Natural killer cell (primary cell): ENCODE data around the gene FBXO5. TPM values are rescaled to one million over a fixed set of nuclear protein-coding genes. Genes with fewer than 3 reads are reported as not detected.
A peak's percentile ranks its signal among the peaks of the same experiment; 100 is the strongest.

Source experiments
- ATAC-seq, 3 donors: fragments of 150-1000 bp in 2 of 3; fragments of 200-7000 bp in 1 of 3; cut with Tn5 transposase; 1 replicate in 1 of 3; 2 replicates in 2 of 3; pipeline ENCODE4 v1.10.0; 2021; ENCODE audit warnings: mild to moderate bottlenecking in 2 of 3, moderate library complexity in 2 of 3
- DNase-seq, 2 donors: peaks; one replicate each; pipeline versions ENCODE4 v3.0.0 to v3.0.0-alpha.2; 2013 to 2021; ENCODE audit warnings: mixed read lengths in 1 of 2
- H3K27ac ChIP-seq: one replicate; pipeline ENCODE4 v1.5.1; 2013; ENCODE audit warnings: mild to moderate bottlenecking, low read length
- H3K27me3 ChIP-seq: one replicate; pipeline ENCODE4 v1.6.1; 2013; ENCODE audit warnings: low read length; ENCODE audit not compliant: control insufficient read depth, insufficient read depth
- H3K36me3 ChIP-seq: one replicate; pipeline ENCODE4 v1.6.1; 2013; ENCODE audit warnings: low read length; ENCODE audit not compliant: control insufficient read depth, insufficient read depth
- H3K4me1 ChIP-seq: one replicate; pipeline ENCODE4 v1.6.1; 2013; ENCODE audit warnings: low read length; ENCODE audit not compliant: control insufficient read depth, insufficient read depth
- H3K4me3 ChIP-seq: one replicate; pipeline ENCODE4 v1.5.1; 2013; ENCODE audit warnings: low read length
- H3K9me3 ChIP-seq: one replicate; pipeline ENCODE4 v1.6.1; 2013; ENCODE audit warnings: low read length; ENCODE audit not compliant: control insufficient read depth, insufficient read depth
- H3K27ac Mint-ChIP-seq, 2 donors: one replicate each; pipeline ENCODE4 v1.8.0; 2022; ENCODE audit warnings: mild to moderate bottlenecking in 2 of 2, mixed read lengths in 2 of 2, moderate library complexity in 1 of 2
- H3K27me3 Mint-ChIP-seq, 2 donors: one replicate each; pipeline ENCODE4 v1.8.0; 2022; ENCODE audit warnings: low read depth in 2 of 2, mixed read lengths in 2 of 2
- H3K36me3 Mint-ChIP-seq: one replicate; pipeline ENCODE4 v1.8.0; 2022; ENCODE audit warnings: mixed read lengths
- H3K4me1 Mint-ChIP-seq, 2 donors: one replicate each; pipeline ENCODE4 v1.8.0; 2022; ENCODE audit warnings: mixed read lengths in 2 of 2
- H3K4me3 Mint-ChIP-seq: one replicate; pipeline ENCODE4 v1.8.0; 2022; ENCODE audit warnings: mild to moderate bottlenecking, moderate library complexity, mixed read lengths
- H3K9me3 Mint-ChIP-seq, 2 donors: one replicate each; pipeline ENCODE4 v1.8.0; 2022; ENCODE audit warnings: mixed read lengths in 2 of 2
- WGBS: methylation state at CpG from one replicate; pipeline ENCODE4 v1.1.7; 2013; ENCODE audit warnings: missing lambda C conversion rate; ENCODE audit not compliant: insufficient coverage; 5-methylcytosine and 5-hydroxymethylcytosine counted together
- intact Hi-C: fragments of 100-400 bp; cut with micrococcal nuclease; formaldehyde crosslinking; loops from one replicate; pipeline ENCODE4 v1.14.2; 2022
- total RNA-seq, 4 donors: library from RNA; stranded (reverse); fragments of 120-200 nt in 1 of 4; gene quantifications; one replicate each; pipeline versions ENCODE4 v1.2.3 to v1.2.4, GENCODE V29; 2013 to 2022
- TF ChIP-seq, protein P1 (sequence below): fragments of 200-600 bp; IDR thresholded peaks from one replicate; pipeline ENCODE4 v1.8.0; 2022; ENCODE audit warnings: antibody characterized with exemption

Gene FBXO5
- total RNA-seq, 3 donors from 2014 or later (not counting 1 experiment from before 2014, with no cell fraction given), result 5.9 to 11.2 (median 9.6) TPM

DNA sequence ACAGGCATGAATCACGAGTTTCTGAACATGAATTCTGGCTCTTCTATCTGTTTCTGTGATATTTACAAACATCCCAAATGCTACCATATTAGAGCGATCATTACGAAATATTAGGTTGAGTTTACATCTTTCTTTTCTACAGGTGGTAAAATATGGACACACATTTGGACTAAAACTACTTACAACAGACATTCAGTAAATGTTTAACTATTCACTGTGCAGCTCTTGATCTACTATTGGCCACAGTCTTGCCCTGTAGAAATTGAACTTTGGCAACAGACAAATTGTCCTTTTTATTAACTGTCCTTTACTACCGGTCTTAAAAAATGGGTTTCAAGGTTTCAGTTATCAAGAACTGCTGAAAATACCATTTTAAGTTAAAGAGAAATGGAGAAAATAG lies 46.1 kb upstream of the FBXO5 start:
- ATAC-seq (no peak), DNase-seq (no peak)
- Mint-ChIP-seq H3K4me1 (peaks cover 0 to 6% of the 10 kb centered on the region in 2 donors), H3K27me3 (peaks cover 0 to 13% of the 10 kb centered on the region in 2 donors), H3K9me3 (no peaks in the 10 kb centered on the region), H3K27ac (no peak overlapping the region), H3K4me3 (no peak overlapping the region), H3K36me3 (no peaks in the 10 kb centered on the region)
- intact Hi-C loops, result no loop called here
- Histone ChIP-seq H3K9me3 (no peaks in the 10 kb centered on the region), H3K4me3 (no peak overlapping the region), H3K4me1 (no peaks in the 10 kb centered on the region), H3K27me3 (no peaks in the 10 kb centered on the region), H3K36me3 (no peaks in the 10 kb centered on the region), H3K27ac (no peak overlapping the region)
- 92% methylated on average over 4 of the region's 4 CpGs for WGBS
- TF ChIP-seq, protein P1, sequence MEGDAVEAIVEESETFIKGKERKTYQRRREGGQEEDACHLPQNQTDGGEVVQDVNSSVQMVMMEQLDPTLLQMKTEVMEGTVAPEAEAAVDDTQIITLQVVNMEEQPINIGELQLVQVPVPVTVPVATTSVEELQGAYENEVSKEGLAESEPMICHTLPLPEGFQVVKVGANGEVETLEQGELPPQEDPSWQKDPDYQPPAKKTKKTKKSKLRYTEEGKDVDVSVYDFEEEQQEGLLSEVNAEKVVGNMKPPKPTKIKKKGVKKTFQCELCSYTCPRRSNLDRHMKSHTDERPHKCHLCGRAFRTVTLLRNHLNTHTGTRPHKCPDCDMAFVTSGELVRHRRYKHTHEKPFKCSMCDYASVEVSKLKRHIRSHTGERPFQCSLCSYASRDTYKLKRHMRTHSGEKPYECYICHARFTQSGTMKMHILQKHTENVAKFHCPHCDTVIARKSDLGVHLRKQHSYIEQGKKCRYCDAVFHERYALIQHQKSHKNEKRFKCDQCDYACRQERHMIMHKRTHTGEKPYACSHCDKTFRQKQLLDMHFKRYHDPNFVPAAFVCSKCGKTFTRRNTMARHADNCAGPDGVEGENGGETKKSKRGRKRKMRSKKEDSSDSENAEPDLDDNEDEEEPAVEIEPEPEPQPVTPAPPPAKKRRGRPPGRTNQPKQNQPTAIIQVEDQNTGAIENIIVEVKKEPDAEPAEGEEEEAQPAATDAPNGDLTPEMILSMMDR, result peak; percentile 8

DNA sequence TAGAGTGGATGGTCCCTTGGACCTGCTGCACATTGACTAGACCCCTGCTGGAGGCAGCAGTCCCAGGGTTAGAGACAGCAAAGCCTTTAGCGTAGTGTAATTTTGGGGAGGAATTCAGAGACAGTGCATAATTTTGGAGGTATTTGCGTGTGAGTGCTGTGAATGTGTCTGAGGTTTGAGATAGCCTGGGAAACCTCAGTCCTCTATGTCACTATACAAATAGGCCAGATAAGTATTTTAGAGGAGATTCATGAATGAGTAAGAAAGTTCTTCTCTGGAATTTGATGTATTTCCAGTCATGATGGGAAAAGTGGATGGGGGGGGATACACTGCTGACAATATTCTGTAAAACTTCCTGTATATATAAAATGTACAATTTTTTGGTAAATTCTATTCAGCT lies 45.4 kb upstream of the FBXO5 start:
- Mint-ChIP-seq H3K36me3 (no peaks in the 10 kb centered on the region), H3K4me1 (peaks cover 0 to 6% of the 10 kb centered on the region in 2 donors), H3K27me3 (peaks cover 0 to 13% of the 10 kb centered on the region in 2 donors), H3K4me3 (no peak overlapping the region), H3K9me3 (no peaks in the 10 kb centered on the region), H3K27ac (no peak overlapping the region)
- Histone ChIP-seq H3K4me1 (no peaks in the 10 kb centered on the region), H3K27me3 (no peaks in the 10 kb centered on the region), H3K27ac (no peak overlapping the region), H3K36me3 (no peaks in the 10 kb centered on the region), H3K4me3 (no peak overlapping the region), H3K9me3 (no peaks in the 10 kb centered on the region)
- TF ChIP-seq, protein P1, result no peak
- no peak for ATAC-seq
- DNase-seq, result no peak
- intact Hi-C loops, result no loop called here
- WGBS, result 94% methylated on average over 2 of the region's 2 CpGs

DNA sequence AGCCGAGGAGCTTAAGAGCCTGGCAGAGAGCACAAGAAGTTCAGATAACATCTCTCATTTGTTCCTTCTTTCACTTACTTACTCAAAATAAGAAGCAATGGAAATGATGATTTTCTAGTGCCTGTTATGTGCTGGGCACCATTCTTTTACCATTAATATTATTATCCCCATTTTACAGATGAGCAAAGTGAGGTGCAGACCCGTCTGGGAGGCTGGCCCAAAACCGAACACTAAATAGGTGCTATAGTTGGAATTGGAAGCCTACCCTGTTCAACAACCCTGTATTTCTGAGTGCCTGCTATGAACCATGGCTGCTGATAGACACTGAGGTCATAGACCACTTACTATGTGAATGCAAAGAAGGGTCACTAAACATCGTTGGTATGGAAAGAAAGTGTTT lies 44.6 kb upstream of the FBXO5 start:
- H3K9me3 ChIP-seq, result no peaks in the 10 kb centered on the region
- Mint-ChIP-seq H3K27me3 (peaks cover 0 to 13% of the 10 kb centered on the region in 2 donors), H3K27ac (no peak overlapping the region), H3K9me3 (no peaks in the 10 kb centered on the region), H3K36me3 (no peaks in the 10 kb centered on the region), H3K4me3 (no peak overlapping the region), H3K4me1 (peaks cover 0 to 6% of the 10 kb centered on the region in 2 donors)
- no peaks in the 10 kb centered on the region for H3K4me1 ChIP-seq
- no peaks in the 10 kb centered on the region for H3K36me3 ChIP-seq
- no peak overlapping the region for H3K27ac ChIP-seq
- no peaks in the 10 kb centered on the region for H3K27me3 ChIP-seq
- DNase-seq (no peak), ATAC-seq (no peak)
- TF ChIP-seq, protein P1, result no peak
- H3K4me3 ChIP-seq, result no peak overlapping the region
- 83% methylated on average over 4 of the region's 4 CpGs for WGBS
- intact Hi-C loops, result no loop called here

DNA sequence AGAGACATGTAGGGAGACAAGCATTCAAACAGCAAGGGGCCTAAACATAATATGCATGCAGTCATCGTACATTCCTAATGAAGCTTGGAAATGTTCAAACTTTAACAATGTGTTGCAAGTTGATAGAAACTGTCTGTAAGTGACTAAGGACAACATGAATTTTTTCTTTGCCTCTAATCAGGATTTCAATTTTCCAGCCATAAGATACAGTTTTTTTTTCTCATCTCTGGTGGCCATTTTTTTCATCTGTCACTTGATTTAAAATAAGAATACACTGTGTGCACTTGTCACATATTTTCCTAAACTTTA lies 41.8 kb upstream of the FBXO5 start:
- Histone ChIP-seq H3K9me3 (no peaks in the 10 kb centered on the region), H3K36me3 (no peaks in the 10 kb centered on the region), H3K4me3 (no peak overlapping the region), H3K27ac (no peak overlapping the region), H3K4me1 (no peaks in the 10 kb centered on the region), H3K27me3 (no peaks in the 10 kb centered on the region)
- Mint-ChIP-seq H3K4me3 (no peak overlapping the region), H3K9me3 (no peaks in the 10 kb centered on the region), H3K27ac (no peak overlapping the region), H3K36me3 (no peaks in the 10 kb centered on the region), H3K27me3 (peaks cover 0 to 9% of the 10 kb centered on the region in 2 donors), H3K4me1 (peaks cover 0 to 6% of the 10 kb centered on the region in 2 donors)
- 29% methylated on average over 1 of the region's 1 CpG for WGBS
- TF ChIP-seq, protein P1, result peak; percentile 34
- DNase-seq (no peak), ATAC-seq (no peak)
- intact Hi-C loops, result loop anchor here (2.0 kb wide), 1 partner anchor 22 kb away; the partner anchor contains the start of gene MTRF1L
